Measurements from ENCODE around the gene EIF3K.

Gene EIF3K

DNA sequence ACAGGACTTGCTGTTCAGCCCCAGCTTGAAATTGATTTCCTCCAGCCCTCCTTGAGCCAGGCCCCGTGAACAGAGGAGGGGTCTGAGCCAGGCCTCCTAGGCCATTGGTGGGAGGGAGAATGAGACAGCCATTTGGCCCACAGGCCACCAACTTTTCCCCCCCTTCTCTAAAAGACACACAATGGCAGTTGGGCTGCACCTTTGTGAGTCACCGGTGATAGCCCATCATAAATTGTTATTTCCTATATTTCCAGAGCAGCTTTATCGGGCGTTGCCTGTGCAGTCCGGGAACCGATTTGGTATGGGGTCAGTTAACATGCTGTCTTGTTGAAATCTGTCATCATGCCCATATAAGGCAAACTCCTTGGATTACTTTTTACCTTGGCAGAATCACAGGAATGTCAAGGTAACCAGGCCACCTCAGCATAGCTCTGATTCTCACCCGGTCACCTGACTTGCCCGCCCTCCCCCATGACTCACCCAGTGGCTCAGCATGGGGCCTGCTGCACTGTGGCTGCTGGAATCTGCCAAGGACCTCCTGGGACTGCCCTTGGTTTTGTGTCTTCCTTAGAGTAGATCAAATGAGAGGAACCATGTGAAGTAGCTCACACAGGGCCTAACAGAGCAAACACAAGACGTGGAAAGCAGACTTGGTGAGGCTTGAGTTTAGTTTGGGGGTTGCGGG lies 64.5 kb downstream of the EIF3K start:
- Histone ChIP-seq H3K27ac (peak overlapping the region; percentile 65), H3K9ac (ENCODE audit: insufficient read length) (no peak overlapping the region), H3K9me3 (ENCODE audit: low read depth, low read length) (no peaks in the 10 kb centered on the region), H3K4me3 (no peak overlapping the region), H3K36me3 (ENCODE audit: insufficient read depth, low read length) (peaks cover 9% of the 10 kb centered on the region)
- DNase-seq (ENCODE audit: low read depth, low spot score) = no peak
- TF ChIP-seq POLR2AphosphoS5 (IDR thresholded peaks at IDR 0.05; ENCODE audit: borderline replicate concordance, low read depth, low read length) (no peak), FOXP2 (optimal IDR thresholded peaks at IDR 0.05; ENCODE audit: control extremely low read depth, extremely low read length, insufficient read depth) (no peak), EZH2 (IDR thresholded peaks at IDR 0.05) (no peak)

- TF ChIP-seq FOXP2 (optimal IDR thresholded peaks at IDR 0.05; ENCODE audit: control extremely low read depth, extremely low read length, insufficient read depth) = no peak
- no peak for TF ChIP-seq EZH2 (IDR thresholded peaks at IDR 0.05)
- TF ChIP-seq POLR2AphosphoS5 (IDR thresholded peaks at IDR 0.05; ENCODE audit: borderline replicate concordance, low read depth, low read length) = no peak
- peak overlapping the region; percentile 65 for H3K27ac ChIP-seq
- no peak overlapping the region for H3K4me3 ChIP-seq
- H3K9ac ChIP-seq (ENCODE audit: insufficient read length) = no peak overlapping the region
- DNase-seq (ENCODE audit: low read depth, low spot score) = no peak
- H3K9me3 ChIP-seq (ENCODE audit: low read depth, low read length) = no peaks in the 10 kb centered on the region
- peaks cover 13% of the 10 kb centered on the region for H3K36me3 ChIP-seq (ENCODE audit: insufficient read depth, low read length)
Measured at GRCh38 chr19:38684078-38684861, 65.3 kb downstream of the EIF3K start.

DNA sequence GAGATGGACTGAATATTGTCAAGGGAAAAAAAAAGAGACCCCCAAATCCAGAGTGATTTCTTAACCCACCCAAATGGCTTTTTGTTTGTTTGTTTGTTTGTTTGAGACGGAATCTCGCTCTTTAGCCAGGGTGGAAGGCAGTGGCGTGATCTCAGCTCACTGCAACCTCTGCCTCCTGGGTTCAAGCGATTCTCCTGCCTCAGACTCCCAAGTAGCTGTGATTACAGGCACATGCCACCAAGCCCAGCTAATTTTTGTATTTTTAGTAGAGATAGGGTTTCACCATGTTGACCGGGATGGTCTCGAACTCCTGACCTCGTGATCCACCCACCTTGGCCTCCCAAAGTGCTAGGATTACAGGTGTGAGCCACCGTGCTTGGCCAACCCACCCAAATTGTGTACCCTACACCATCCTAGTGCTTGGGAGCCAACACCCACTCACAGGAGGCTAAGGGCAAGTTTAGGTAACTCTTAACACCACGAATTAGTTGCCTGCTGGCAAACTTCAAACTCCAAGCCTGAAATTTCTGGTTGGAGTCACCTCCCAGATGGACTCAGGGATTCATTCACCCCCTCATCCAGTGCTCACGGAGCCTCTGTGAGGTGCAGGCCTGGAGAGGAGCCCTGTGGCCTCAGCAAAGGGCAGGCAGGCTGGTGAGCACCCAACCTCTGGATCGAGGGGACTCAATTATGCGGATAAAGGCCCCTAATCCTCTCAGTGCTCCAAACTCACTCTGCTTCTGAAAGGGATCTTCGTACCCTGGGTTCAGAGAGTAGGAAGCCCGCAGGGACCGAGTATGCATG lies 66.1 kb downstream of the EIF3K start:
- no peak for DNase-seq (ENCODE audit: low read depth, low spot score)
- TF ChIP-seq FOXP2 (optimal IDR thresholded peaks at IDR 0.05; ENCODE audit: control extremely low read depth, extremely low read length, insufficient read depth) (no peak), EZH2 (IDR thresholded peaks at IDR 0.05) (no peak), POLR2AphosphoS5 (IDR thresholded peaks at IDR 0.05; ENCODE audit: borderline replicate concordance, low read depth, low read length) (no peak)
- Histone ChIP-seq H3K27ac (peak overlapping the region; percentile 65; the same call in 1 of the 2 replicates), H3K36me3 (ENCODE audit: insufficient read depth, low read length) (peaks cover 13% of the 10 kb centered on the region), H3K4me3 (no peak overlapping the region), H3K9ac (ENCODE audit: insufficient read length) (no peak overlapping the region), H3K9me3 (ENCODE audit: low read depth, low read length) (no peaks in the 10 kb centered on the region)

DNA sequence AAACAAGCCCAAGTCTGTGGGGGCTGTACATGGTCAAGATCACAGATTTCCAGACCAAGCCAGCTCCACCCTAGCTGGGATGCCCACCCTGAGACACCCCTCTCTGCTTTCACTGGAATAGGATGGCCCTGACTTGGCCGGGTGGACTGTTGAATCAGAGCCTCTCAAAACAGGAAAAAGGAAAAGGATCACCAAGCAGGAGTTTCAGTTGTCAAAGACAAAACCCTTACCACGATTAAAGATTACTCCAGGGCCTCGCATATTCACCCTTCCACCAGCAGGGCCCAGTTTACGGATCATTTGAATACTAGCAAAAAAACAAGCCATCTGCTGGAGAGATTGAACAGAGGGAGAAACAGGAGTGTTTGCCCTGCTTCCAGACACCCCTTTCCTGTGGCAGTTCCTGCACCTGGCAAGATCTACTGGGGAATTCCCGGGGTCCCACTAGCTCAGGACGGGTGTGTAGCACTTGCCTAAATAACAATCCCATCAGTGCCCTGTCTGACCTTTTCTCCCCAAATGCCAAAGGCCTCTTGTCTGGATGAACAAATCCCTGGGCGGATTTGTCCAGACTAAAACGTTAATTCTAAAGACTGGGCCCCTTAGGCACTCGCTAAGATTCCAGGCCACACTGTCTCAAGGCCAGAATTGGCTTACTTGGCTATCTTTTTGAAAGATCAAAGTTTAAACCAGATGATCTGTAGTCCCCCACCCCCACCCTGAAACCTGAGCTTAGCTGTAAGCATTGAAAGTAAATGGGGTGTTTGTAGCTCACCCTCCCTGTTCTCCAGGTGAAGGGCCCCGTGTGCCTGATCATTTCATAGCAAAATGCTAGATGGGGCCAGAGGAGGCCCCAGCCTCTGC lies 66.9 kb downstream of the EIF3K start:
- no peaks in the 10 kb centered on the region for H3K9me3 ChIP-seq (ENCODE audit: low read depth, low read length)
- TF ChIP-seq POLR2AphosphoS5 (IDR thresholded peaks at IDR 0.05; ENCODE audit: borderline replicate concordance, low read depth, low read length) = no peak
- no peak for TF ChIP-seq FOXP2 (optimal IDR thresholded peaks at IDR 0.05; ENCODE audit: control extremely low read depth, extremely low read length, insufficient read depth)
- TF ChIP-seq EZH2 (IDR thresholded peaks at IDR 0.05) = no peak
- H3K36me3 ChIP-seq (ENCODE audit: insufficient read depth, low read length) = peaks cover 13% of the 10 kb centered on the region
- H3K4me3 ChIP-seq = no peak overlapping the region
- no peak overlapping the region for H3K9ac ChIP-seq (ENCODE audit: insufficient read length)
- DNase-seq (ENCODE audit: low read depth, low spot score) = no peak
- H3K27ac ChIP-seq = no peak overlapping the region

- H3K9me3 ChIP-seq (ENCODE audit: low read depth, low read length) = no peaks in the 10 kb centered on the region
- no peak for DNase-seq (ENCODE audit: low read depth, low spot score)
- H3K4me3 ChIP-seq = no peak overlapping the region
- H3K27ac ChIP-seq = no peak overlapping the region
- no peak overlapping the region for H3K9ac ChIP-seq (ENCODE audit: insufficient read length)
- peaks cover 13% of the 10 kb centered on the region for H3K36me3 ChIP-seq (ENCODE audit: insufficient read depth, low read length)
- TF ChIP-seq POLR2AphosphoS5 (IDR thresholded peaks at IDR 0.05; ENCODE audit: borderline replicate concordance, low read depth, low read length) = no peak
- TF ChIP-seq EZH2 (IDR thresholded peaks at IDR 0.05) = no peak
- no peak for TF ChIP-seq FOXP2 (optimal IDR thresholded peaks at IDR 0.05; ENCODE audit: control extremely low read depth, extremely low read length, insufficient read depth)
Measured at GRCh38 chr19:38686530-38686888, 67.5 kb downstream of the EIF3K start.

Measured in SK-N-MC (cell line).